ENCODE measurements around the gene FAM120A.

FAM120A gene

GRCh38 chr9:93461821-93462220 lies 10.3 kb downstream of the FAM120A start:
- no peaks in the 10 kb centered on the region for H3K36me3 ChIP-seq (ENCODE audit: control insufficient read depth in 2 of 2, insufficient read depth in 2 of 2, low read length in 2 of 2)
- peaks cover 14% of the 10 kb centered on the region for H3K4me1 ChIP-seq (ENCODE audit: control insufficient read depth, insufficient read depth, low read length)
- no peak overlapping the region for H3K9ac ChIP-seq (ENCODE audit: low read length in 2 of 2)
- H3K9me3 ChIP-seq (ENCODE audit: control insufficient read depth in 2 of 2, low read length in 2 of 2), result no peaks in the 10 kb centered on the region
- H3K27me3 ChIP-seq (ENCODE audit: control insufficient read depth in 1 of 2, insufficient read depth in 2 of 2, low read length in 2 of 2), result no peaks in the 10 kb centered on the region
- no peak overlapping the region for H3K27ac ChIP-seq (ENCODE audit: low read length)
- no peak overlapping the region for H3K4me3 ChIP-seq (ENCODE audit: low read length in 2 of 2)

GRCh38 chr9:93463638-93464248 lies 12.3 kb downstream of the FAM120A start:
- H3K4me3 ChIP-seq (ENCODE audit: low read length in 2 of 2), result no peak overlapping the region
- peaks cover 20% of the 10 kb centered on the region for H3K4me1 ChIP-seq (ENCODE audit: control insufficient read depth, insufficient read depth, low read length)
- H3K9ac ChIP-seq (ENCODE audit: low read length in 2 of 2), result no peak overlapping the region
- no peaks in the 10 kb centered on the region for H3K9me3 ChIP-seq (ENCODE audit: control insufficient read depth in 2 of 2, low read length in 2 of 2)
- no peaks in the 10 kb centered on the region for H3K27me3 ChIP-seq (ENCODE audit: control insufficient read depth in 1 of 2, insufficient read depth in 2 of 2, low read length in 2 of 2)
- H3K36me3 ChIP-seq (ENCODE audit: control insufficient read depth in 2 of 2, insufficient read depth in 2 of 2, low read length in 2 of 2), result no peaks in the 10 kb centered on the region
- H3K27ac ChIP-seq (ENCODE audit: low read length), result no peak overlapping the region

- no peak overlapping the region for H3K4me3 ChIP-seq (ENCODE audit: low read length in 2 of 2)
- no peak overlapping the region for H3K9ac ChIP-seq (ENCODE audit: low read length in 2 of 2)
- no peaks in the 10 kb centered on the region for H3K27me3 ChIP-seq (ENCODE audit: control insufficient read depth in 1 of 2, insufficient read depth in 2 of 2, low read length in 2 of 2)
- no peaks in the 10 kb centered on the region for H3K9me3 ChIP-seq (ENCODE audit: control insufficient read depth in 2 of 2, low read length in 2 of 2)
- no peaks in the 10 kb centered on the region for H3K36me3 ChIP-seq (ENCODE audit: control insufficient read depth in 2 of 2, insufficient read depth in 2 of 2, low read length in 2 of 2)
- H3K4me1 ChIP-seq (ENCODE audit: control insufficient read depth, insufficient read depth, low read length), result peaks cover 25% of the 10 kb centered on the region
- no peak overlapping the region for H3K27ac ChIP-seq (ENCODE audit: low read length)
Observed at GRCh38 chr9:93464395-93464794, 12.9 kb downstream of the FAM120A start.

- H3K9me3 ChIP-seq (ENCODE audit: control insufficient read depth in 2 of 2, low read length in 2 of 2), result no peaks in the 10 kb centered on the region
- H3K27ac ChIP-seq (ENCODE audit: low read length), result no peak overlapping the region
- no peaks in the 10 kb centered on the region for H3K27me3 ChIP-seq (ENCODE audit: control insufficient read depth in 1 of 2, insufficient read depth in 2 of 2, low read length in 2 of 2)
- peaks cover 25% of the 10 kb centered on the region for H3K4me1 ChIP-seq (ENCODE audit: control insufficient read depth, insufficient read depth, low read length)
- H3K36me3 ChIP-seq (ENCODE audit: control insufficient read depth in 2 of 2, insufficient read depth in 2 of 2, low read length in 2 of 2), result no peaks in the 10 kb centered on the region
- no peak overlapping the region for H3K9ac ChIP-seq (ENCODE audit: low read length in 2 of 2)
- no peak overlapping the region for H3K4me3 ChIP-seq (ENCODE audit: low read length in 2 of 2)
Observed at GRCh38 chr9:93464876-93465275, 13.4 kb downstream of the FAM120A start.

GRCh38 chr9:93465855-93466254 lies 14.4 kb downstream of the FAM120A start:
- H3K9ac ChIP-seq (ENCODE audit: low read length in 2 of 2), result no peak overlapping the region
- H3K4me1 ChIP-seq (ENCODE audit: control insufficient read depth, insufficient read depth, low read length), result peaks cover 25% of the 10 kb centered on the region
- no peak overlapping the region for H3K27ac ChIP-seq (ENCODE audit: low read length)
- no peaks in the 10 kb centered on the region for H3K9me3 ChIP-seq (ENCODE audit: control insufficient read depth in 2 of 2, low read length in 2 of 2)
- no peaks in the 10 kb centered on the region for H3K27me3 ChIP-seq (ENCODE audit: control insufficient read depth in 1 of 2, insufficient read depth in 2 of 2, low read length in 2 of 2)
- H3K36me3 ChIP-seq (ENCODE audit: control insufficient read depth in 2 of 2, insufficient read depth in 2 of 2, low read length in 2 of 2), result no peaks in the 10 kb centered on the region
- H3K4me3 ChIP-seq (ENCODE audit: low read length in 2 of 2), result no peak overlapping the region

- H3K4me1 ChIP-seq (ENCODE audit: control insufficient read depth, insufficient read depth, low read length), result peaks cover 25% of the 10 kb centered on the region
- H3K9ac ChIP-seq (ENCODE audit: low read length in 2 of 2), result no peak overlapping the region
Observed at GRCh38 chr9:93466416-93467061, 15.1 kb downstream of the FAM120A start.

GRCh38 chr9:93467062-93467416 lies 15.6 kb downstream of the FAM120A start:
- H3K4me1 ChIP-seq (ENCODE audit: control insufficient read depth, insufficient read depth, low read length), result peaks cover 25% of the 10 kb centered on the region

More at GRCh38 chr9:93466416-93467061, 15.1 kb downstream of the FAM120A start:
- Histone ChIP-seq H3K27me3 (ENCODE audit: control insufficient read depth in 1 of 2, insufficient read depth in 2 of 2, low read length in 2 of 2) (no peaks in the 10 kb centered on the region), H3K36me3 (ENCODE audit: control insufficient read depth in 2 of 2, insufficient read depth in 2 of 2, low read length in 2 of 2) (no peaks in the 10 kb centered on the region), H3K27ac (ENCODE audit: low read length) (no peak overlapping the region), H3K9me3 (ENCODE audit: control insufficient read depth in 2 of 2, low read length in 2 of 2) (no peaks in the 10 kb centered on the region), H3K4me3 (ENCODE audit: low read length in 2 of 2) (no peak overlapping the region)

GRCh38 chr9:93467462-93467861 lies 16.0 kb downstream of the FAM120A start:
- H3K27me3 ChIP-seq (ENCODE audit: control insufficient read depth in 1 of 2, insufficient read depth in 2 of 2, low read length in 2 of 2), result no peaks in the 10 kb centered on the region
- peaks cover 25% of the 10 kb centered on the region for H3K4me1 ChIP-seq (ENCODE audit: control insufficient read depth, insufficient read depth, low read length)
- H3K9ac ChIP-seq (ENCODE audit: low read length in 2 of 2), result no peak overlapping the region
- H3K4me3 ChIP-seq (ENCODE audit: low read length in 2 of 2), result no peak overlapping the region
- no peaks in the 10 kb centered on the region for H3K9me3 ChIP-seq (ENCODE audit: control insufficient read depth in 2 of 2, low read length in 2 of 2)
- H3K36me3 ChIP-seq (ENCODE audit: control insufficient read depth in 2 of 2, insufficient read depth in 2 of 2, low read length in 2 of 2), result no peaks in the 10 kb centered on the region
- no peak overlapping the region for H3K27ac ChIP-seq (ENCODE audit: low read length)

More at GRCh38 chr9:93467062-93467416, 15.6 kb downstream of the FAM120A start:
- Histone ChIP-seq H3K9ac (ENCODE audit: low read length in 2 of 2) (no peak overlapping the region), H3K27ac (ENCODE audit: low read length) (no peak overlapping the region), H3K9me3 (ENCODE audit: control insufficient read depth in 2 of 2, low read length in 2 of 2) (no peaks in the 10 kb centered on the region), H3K4me3 (ENCODE audit: low read length in 2 of 2) (no peak overlapping the region), H3K27me3 (ENCODE audit: control insufficient read depth in 1 of 2, insufficient read depth in 2 of 2, low read length in 2 of 2) (no peaks in the 10 kb centered on the region), H3K36me3 (ENCODE audit: control insufficient read depth in 2 of 2, insufficient read depth in 2 of 2, low read length in 2 of 2) (no peaks in the 10 kb centered on the region)

- Histone ChIP-seq H3K27ac (ENCODE audit: low read length) (peak overlapping the region; percentile 26), H3K27me3 (ENCODE audit: control insufficient read depth in 1 of 2, insufficient read depth in 2 of 2, low read length in 2 of 2) (no peaks in the 10 kb centered on the region), H3K4me1 (ENCODE audit: control insufficient read depth, insufficient read depth, low read length) (peaks cover 25% of the 10 kb centered on the region), H3K4me3 (ENCODE audit: low read length in 2 of 2) (peak overlapping the region in 1 of 2 donors; percentile 47), H3K9ac (ENCODE audit: low read length in 2 of 2) (peak overlapping the region in 1 of 2 donors; percentile 29), H3K9me3 (ENCODE audit: control insufficient read depth in 2 of 2, low read length in 2 of 2) (no peaks in the 10 kb centered on the region), H3K36me3 (ENCODE audit: control insufficient read depth in 2 of 2, insufficient read depth in 2 of 2, low read length in 2 of 2) (no peaks in the 10 kb centered on the region)
Observed at GRCh38 chr9:93468763-93469456, 17.4 kb downstream of the FAM120A start.

- Histone ChIP-seq H3K9ac (ENCODE audit: low read length in 2 of 2) (no peak overlapping the region), H3K27ac (ENCODE audit: low read length) (no peak overlapping the region), H3K4me1 (ENCODE audit: control insufficient read depth, insufficient read depth, low read length) (peaks cover 25% of the 10 kb centered on the region), H3K9me3 (ENCODE audit: control insufficient read depth in 2 of 2, low read length in 2 of 2) (no peaks in the 10 kb centered on the region), H3K27me3 (ENCODE audit: control insufficient read depth in 1 of 2, insufficient read depth in 2 of 2, low read length in 2 of 2) (no peaks in the 10 kb centered on the region), H3K36me3 (ENCODE audit: control insufficient read depth in 2 of 2, insufficient read depth in 2 of 2, low read length in 2 of 2) (no peaks in the 10 kb centered on the region), H3K4me3 (ENCODE audit: low read length in 2 of 2) (no peak overlapping the region)
Observed at GRCh38 chr9:93470391-93470790, 18.9 kb downstream of the FAM120A start.

- Histone ChIP-seq H3K9me3 (ENCODE audit: control insufficient read depth in 2 of 2, low read length in 2 of 2) (no peaks in the 10 kb centered on the region), H3K27ac (ENCODE audit: low read length) (no peak overlapping the region), H3K4me1 (ENCODE audit: control insufficient read depth, insufficient read depth, low read length) (peaks cover 21% of the 10 kb centered on the region)
Observed at GRCh38 chr9:93471124-93471523, 19.6 kb downstream of the FAM120A start.

More at GRCh38 chr9:93471124-93471523, 19.6 kb downstream of the FAM120A start:
- Histone ChIP-seq H3K4me3 (ENCODE audit: low read length in 2 of 2) (no peak overlapping the region), H3K9ac (ENCODE audit: low read length in 2 of 2) (no peak overlapping the region), H3K36me3 (ENCODE audit: control insufficient read depth in 2 of 2, insufficient read depth in 2 of 2, low read length in 2 of 2) (no peaks in the 10 kb centered on the region), H3K27me3 (ENCODE audit: control insufficient read depth in 1 of 2, insufficient read depth in 2 of 2, low read length in 2 of 2) (no peaks in the 10 kb centered on the region)

Measured in stomach smooth muscle (tissue), 2 donors.